NCI-H524 (cell line): ENCODE measurements around the gene CCDC68.

Experiments
- DNase-seq, 2 experiments: peaks; one replicate each; lab custom pipeline; 2025; lab: John Stamatoyannopoulos, UW

CCDC68 gene

GRCh38 chr18:54918060-54918459 lies 41.2 kb downstream of the CCDC68 start:
- DNase-seq: no peak

DNA sequence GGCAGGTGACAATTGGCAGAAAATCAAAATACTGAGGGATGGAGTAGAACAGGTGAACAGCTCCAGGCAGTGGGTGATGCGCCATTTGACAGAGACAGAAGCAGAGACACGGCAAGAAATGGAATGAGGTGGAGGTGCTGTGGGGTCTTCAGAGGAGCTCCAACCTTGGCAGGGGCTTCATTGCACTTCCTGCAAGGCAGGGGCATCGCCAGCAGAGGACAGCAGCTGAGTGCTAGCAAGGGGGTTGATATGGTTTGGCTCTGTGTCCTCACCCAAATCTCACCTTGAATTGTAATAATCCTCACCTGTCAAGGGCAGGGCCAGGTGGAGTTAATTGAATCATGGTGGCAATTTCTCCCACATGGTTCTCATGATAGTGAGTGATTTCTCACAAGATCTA lies 42.8 kb downstream of the CCDC68 start:
- no peak for DNase-seq

DNA sequence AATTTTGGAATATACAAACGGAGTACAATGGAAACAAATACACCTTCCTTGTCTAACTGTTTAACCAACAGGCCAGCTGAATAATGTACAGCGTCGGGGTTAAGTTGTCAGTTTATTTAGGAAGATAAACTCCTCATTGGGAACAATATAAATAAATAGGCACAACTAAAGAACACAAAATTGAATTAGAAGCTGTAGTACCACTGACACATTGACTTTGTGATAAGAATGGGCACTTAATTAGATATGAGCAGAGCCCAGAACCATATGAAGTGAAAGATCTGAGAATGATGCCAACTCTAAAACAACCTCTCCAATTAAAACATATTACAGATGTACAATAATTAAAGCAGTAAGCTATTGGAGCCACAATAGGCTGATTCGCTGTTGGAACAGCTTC lies 44.4 kb downstream of the CCDC68 start:
- DNase-seq: no peak

DNA sequence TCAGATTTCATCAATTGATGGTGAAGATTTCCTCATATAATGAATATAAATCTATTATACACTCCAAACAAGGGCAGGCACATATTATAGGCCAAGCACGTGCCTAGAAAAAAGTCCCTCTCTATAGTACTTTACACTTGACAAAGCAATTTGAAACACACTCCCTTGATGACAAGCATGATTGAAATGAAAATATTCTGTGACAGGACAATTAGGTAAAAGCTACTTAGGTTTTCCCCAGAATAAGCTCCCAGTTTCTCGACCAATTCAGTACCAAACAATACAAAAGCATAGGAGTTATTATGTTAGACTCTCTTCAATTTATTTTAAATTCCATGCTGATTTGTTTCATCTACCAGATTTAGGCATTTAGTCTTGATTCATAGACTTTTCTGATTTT lies 47.7 kb downstream of the CCDC68 start:
- no peak for DNase-seq

- DNase-seq: no peak
Measured at GRCh38 chr18:54910161-54910919, 48.9 kb downstream of the CCDC68 start.

DNA sequence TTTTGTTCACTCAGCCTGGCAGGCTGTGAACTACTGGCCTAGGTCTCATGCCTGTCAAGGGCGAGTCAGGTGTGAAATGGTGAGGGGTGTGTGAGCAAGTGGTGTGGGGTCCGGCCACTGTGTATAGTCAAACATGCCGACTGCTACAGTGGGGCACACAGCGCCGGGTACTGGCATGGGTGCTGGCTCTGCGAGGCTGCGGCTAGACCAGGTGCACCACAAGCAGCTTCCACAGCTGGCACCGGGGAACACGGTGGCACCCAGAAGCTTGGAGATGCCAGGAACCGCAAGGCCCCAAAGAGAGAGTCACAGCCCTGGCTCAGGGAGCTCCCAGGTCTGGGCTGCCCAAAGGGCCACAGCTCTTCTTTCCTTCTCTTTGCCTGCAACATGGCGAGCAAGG lies 49.7 kb downstream of the CCDC68 start:
- no peak for DNase-seq

GRCh38 chr18:54906331-54907185 lies 52.7 kb downstream of the CCDC68 start:
- no peak for DNase-seq

- DNase-seq: no peak
Measured at GRCh38 chr18:54905629-54906028, 53.6 kb downstream of the CCDC68 start.

- no peak for DNase-seq
Measured at GRCh38 chr18:54904581-54904980, 54.7 kb downstream of the CCDC68 start.

DNA sequence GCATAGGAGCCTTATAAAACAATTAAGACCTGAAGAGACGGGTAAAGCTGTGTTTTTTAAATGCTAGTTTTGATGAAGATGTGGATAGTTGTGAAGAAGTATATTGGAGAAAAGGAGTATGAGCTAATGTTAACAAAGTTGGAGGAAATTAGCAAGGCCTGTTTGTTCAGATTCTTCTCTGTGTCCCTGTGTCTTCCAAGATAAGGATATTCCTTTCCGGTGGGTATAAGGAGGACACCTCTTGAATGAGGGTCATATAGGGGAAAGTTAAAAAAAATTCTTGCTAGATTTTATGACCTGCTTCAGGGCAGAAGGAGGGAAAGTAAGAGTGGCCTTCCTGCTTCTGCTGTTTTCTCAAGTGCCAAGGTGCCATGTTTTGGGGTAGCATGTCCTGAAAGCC lies 59.0 kb downstream of the CCDC68 start:
- DNase-seq: no peak

GRCh38 chr18:54899500-54899899 lies 59.8 kb downstream of the CCDC68 start:
- DNase-seq: no peak

- DNase-seq: no peak
Measured at GRCh38 chr18:54888933-54889332, 70.3 kb downstream of the CCDC68 start.

DNA sequence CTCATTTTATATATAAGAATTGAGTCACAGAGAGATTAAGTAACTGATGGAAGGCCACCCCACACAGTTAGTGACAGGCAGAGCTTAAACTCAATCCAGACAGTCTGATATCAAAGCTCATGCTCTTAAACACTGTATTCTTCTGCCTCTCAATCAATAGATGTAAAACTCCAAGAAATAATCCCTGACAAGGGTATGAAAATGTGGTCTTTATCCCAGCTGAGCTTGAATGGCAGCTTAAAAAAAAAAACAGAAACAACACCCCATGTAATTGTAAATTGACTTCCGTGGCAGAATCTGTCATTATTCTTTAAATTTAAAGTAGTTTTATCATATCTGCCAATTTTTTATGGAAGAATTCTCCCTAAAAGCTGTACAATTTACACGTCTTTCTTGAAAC lies 70.9 kb downstream of the CCDC68 start:
- no peak for DNase-seq

DNA sequence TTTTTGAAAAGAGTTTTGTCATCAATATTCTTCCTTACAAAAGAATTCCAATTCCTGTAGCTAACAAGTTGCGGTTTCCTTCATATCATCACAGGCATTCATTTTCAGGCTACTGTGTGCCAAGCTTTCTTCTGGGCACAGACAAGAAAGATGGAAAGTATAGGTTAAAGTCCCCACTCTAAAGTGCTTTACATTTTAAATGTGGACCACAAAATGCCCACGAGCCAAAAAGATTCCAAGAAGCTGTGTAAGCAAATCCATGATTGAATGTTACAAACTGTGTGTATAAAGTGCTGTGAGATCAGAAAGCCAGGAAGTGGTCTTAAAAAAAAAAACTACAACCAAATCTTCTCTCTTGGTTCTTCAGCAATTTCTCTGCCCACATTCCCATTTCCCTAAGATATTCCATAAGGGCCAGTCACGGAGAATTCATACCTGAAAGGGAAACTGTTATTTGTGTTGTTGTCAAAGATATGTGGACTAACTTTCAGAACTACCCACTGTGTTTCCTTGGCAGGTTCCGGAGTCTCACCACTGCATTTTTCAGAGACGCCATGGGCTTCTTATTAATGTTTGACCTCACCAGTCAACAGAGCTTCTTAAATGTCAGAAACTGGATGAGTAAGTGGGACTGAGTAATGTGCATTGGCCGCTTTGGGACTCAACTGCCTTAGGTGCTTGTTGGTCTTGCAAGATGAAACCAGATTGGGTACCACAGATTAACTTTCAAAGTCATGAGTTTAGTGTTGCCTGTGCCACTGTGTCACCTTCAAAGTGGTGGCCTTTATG lies 75.3 kb downstream of the CCDC68 start:
- no peak for DNase-seq

DNA sequence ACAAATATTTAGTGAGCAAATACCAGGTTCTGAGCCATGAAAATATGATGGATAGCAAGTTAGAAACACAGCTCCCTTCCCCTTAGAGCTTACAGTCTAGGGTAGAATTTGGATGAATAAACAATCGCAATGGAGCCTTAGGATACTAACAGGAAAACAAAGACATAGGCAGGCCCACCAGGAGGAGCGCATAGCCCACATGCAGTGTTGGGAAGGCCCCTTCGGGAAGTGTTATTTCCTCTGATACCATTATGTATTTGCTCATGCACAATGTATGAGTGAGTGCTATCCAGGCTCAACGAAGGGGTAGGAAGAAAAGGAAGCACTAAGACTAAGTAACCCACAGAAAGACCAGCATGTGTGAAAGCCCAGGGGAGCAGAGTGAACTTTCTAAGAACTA lies 76.9 kb downstream of the CCDC68 start:
- DNase-seq: no peak

DNA sequence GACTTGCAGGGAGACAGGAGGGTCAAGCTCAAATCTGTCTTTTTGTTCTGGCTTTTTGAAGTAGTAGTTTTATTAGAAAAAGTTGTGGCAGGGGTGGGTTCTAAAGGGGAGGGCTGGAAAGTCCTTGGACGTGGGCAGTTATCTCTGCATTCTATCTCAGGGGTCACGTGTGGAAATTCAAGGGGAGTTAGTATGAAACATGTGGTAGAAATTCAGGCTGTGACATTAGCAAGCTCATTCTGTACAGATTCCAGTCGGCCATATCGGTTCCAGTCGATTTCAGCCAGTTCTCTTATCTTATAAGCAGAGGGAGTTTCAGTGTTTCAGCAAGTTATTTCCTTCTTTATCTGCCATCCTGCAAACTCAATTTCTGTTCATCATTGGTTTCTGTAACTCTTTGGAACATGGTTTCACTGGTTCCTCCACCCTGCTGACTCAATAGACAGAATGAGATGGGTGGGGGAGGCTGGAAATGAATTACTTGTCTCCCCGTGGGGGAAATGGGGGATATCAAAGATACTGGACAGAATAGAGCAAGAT lies 78.0 kb downstream of the CCDC68 start:
- no peak for DNase-seq

DNA sequence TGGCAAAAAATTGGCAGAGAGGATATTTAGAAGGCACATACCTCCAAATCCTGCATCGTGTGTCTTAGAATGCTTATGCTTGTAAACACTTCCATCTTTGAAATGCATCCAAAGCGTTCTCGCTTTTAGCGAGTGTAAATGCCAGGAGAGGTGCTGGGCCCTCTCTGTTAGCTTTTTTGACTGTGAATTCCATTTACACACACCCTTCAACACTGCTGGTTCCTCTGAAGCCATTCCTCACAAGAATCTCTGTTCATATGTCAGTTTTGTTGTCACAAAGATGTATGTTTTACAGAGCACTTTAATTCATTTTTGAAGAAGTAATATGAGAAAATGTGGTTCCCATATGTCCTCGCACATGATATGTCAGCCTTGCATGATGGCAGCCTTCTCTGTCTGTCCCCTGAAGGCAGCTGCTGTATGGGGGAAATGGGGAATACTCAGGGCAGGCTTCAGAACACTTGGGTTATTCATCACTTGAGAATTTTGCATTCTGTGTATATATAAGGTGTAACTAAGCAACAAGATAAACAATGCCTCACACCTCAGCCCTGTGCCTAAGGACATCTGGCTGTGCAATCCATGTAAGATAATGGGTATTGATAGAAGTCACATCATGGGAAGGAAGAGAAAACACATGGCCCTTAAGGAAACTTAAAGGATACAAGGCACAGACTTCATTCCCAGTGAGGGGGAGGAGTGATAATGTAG lies 78.7 kb downstream of the CCDC68 start:
- no peak for DNase-seq

DNA sequence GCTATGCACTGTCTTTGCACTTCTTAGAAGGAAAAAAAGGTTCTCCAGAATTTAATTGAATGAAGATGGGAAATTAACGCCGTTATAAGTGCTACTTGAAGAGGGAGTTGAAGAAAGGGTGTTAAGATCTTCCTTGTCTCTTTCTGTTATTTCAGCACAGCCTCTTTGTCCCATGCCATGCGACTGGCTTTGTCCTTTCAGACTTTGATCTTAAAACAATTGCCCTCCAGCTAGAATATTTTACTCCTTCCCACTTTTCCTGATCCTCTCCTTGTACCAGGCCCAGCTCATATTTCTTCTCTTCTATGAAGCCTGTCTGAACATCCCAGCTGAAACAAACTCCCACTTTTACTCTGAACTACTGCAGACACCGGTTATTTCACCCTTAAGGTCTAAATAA lies 79.6 kb downstream of the CCDC68 start:
- DNase-seq: no peak

DNA sequence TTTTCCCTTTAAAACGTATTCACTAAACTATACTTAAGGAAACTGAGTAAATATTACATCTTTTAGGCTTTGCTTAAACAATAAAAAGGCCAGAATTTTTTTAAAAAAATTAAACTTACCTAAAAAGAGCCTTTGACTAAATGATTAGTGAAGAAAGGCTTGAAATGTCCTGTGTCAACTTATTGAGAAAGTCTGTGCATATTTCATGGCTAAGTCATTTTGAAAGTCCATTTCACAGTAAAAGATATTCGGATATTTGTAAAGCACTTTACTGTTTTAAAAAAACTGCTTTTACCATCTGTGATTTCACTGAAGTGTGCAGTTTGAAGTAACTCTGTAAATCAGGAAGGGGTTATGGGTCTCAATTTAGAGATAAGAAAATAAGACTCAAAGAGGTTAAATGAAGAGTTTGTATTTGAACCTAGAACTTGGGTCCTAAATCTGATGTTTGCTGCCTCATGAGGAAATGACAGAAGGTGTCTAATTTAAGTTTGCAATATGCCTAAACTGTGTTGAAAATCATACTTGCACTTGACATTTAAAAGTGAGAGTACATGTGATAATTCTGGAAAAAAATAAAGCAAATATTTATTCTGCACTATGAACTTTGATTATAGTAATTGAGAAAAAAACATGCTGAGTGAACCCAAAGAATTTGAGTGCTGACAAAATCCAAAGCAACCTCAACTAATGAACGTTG lies 80.5 kb downstream of the CCDC68 start:
- DNase-seq: no peak

DNA sequence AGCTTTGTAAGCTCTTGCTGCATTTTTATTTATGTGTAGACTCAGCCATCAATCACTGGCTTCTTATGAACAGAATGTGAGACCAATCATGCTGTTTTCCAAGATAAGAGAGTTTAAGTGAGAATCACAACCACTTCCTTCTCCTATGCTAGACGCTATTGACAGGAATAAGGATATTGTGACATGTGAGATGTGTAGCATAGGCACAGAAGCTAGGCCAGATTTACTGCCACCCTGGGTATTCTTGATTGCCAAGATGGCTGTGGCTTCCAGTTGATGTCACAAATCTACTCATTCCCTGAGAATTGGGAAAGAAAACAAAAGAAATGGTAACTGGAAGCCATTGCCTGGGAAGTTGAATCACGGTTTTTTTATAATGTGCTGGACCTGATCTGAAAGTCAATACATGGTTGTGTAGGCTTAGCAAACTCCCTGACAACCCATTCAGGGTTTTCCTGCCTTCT lies 81.1 kb downstream of the CCDC68 start:
- no peak for DNase-seq

DNA sequence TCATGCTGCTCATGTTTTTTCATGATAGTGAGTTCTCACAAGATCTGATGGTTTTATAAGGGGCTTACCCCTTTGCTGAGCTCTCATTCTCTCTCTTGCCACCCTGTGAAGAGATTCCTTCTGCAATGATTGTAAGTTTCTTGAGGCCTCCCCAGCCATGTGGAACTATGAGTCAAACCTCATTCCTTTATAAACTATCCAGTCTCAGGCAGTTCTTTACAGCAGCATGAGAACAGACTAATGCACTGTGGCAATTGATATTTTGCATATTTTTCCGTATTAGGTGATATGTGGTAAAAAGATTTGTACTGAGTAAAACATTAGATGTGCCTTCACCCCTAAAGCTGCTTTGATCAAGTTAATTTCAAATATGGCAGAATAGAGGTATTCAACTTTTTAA lies 82.2 kb downstream of the CCDC68 start:
- DNase-seq: no peak
